Esophagus mucosa (tissue), 1 donor: Measurements from ENCODE around the gene PIK3CG. TPM values are rescaled to one million over a fixed set of nuclear protein-coding genes. Genes with fewer than 3 reads are reported as not detected.
"Not testable (repeated sequence)": the region's sequence is repeated elsewhere in the genome, so short reads cannot be mapped to it uniquely, and the experiment has no call there.

Source experiments
- ATAC-seq: fragments of 200-7000 bp; cut with Tn5 transposase; one replicate; pipeline ENCODE4 v1.9.1; 2020
- total RNA-seq: library from RNA; stranded (reverse); gene quantifications from one replicate; pipeline ENCODE4 v1.2.4, GENCODE V29; 2023
- donor health status: DM: yes; HTN: yes; CAD: no.

The PIK3CG gene
- total RNA-seq, 1 donor from 2014 or later: 0.56 TPM

DNA sequence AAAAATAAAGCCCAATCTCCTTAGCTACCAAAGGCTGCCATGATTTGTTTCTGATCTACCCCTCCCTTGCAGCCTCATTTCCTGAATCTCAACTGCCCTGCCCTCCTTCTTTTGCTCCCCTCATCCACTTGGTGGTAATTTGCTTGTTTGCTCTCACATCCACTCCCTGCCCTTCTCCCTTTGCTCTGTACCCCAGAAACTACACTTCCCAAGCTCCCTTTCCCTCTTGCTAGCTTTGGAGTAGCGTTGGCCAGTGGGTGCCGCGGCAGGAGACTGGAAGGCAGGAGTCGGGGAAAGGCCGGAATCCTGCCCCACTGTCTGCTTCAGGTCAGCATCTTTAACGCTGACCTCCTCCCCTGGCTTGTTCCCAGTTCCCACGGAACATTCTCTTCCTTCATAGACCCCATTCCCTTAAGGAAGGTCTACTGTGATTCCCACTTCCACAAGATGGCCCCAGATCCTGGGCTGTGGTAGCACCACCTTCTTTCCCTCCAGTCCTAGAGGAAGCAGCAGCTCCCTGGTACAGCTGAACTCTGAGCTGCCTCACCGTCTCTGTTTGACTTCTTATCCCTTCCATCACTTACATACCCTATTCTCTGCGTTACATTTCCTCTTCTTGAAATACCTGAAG is 79.1 kb downstream of the PIK3CG start:
- no peak for ATAC-seq

DNA sequence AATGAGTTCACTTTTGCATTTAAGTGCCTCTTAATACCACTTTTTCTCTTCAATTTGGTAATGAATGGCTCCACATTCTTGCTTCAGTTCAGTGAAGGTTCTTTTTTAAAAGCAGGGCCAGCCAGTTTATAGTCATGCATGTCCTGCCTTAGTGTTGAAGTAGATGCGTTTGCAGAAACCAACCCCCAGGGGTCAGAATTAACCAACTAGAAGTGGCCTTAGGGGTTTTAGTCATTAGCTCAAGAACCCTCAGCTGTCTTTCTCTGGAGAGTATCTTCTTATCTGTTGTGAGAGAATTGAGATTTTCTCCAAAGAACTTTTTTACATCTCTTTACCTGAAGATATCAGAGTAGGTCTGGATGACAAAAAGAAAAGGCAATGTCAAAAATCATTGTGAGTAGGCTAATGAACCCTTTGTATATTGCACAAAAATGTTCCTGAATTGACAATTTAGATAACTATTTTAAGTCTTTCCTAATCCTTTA is 82.2 kb downstream of the PIK3CG start:
- ATAC-seq: no peak

DNA sequence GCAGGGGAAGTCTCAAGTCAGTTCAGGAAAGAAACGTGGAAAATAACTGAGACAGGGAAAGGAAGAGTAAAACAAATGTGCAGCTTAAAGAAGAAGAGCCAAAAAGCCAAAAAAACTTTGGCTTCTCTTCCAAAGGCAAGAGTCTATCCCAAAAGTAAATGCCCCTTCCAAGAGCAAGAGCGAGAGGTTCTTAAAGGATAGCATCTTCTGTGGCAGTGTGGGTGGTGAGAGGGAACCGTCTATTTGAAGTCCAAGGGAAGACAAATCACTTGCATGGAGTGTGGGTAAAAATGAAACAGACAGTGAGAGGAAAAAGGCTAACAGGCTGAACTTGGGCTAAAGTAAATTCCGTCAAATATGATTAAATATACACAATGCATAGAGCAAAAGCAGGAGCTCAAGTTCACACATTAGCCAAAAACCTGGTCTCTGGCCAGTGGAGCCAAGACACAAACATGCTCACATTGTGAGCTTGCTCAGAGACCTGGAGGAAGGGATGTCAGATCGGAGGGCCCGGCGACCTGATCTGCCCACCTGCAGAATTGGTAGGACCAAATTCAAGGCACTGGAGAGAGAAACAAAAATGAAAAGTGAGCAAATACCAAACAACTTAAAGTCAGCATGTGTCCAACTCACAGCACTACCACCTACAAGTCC is 87.0 kb downstream of the PIK3CG start:
- no peak for ATAC-seq

GRCh38 chr7:106952658-106953231 is 87.7 kb downstream of the PIK3CG start:
- no peak for ATAC-seq

GRCh38 chr7:106954840-106955239 is 89.8 kb downstream of the PIK3CG start:
- ATAC-seq: no peak

DNA sequence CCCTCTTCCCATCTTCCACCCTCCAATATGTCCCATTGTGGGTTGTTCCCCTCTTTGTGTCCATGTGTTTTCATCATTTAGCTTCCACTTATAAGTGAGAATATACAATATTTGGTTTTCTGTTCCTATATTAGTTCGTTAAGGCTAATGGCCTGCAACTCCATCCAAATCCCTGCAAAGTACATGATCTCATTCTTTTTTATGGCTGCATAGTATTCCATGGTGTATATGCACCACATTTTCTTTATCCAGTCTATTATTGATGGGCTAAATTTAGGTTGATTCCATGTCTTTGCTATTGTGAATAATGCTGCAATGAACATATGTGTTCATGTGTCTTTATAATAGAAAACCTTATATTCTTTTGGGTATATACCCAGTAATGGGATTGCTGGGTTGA is 90.8 kb downstream of the PIK3CG start:
- ATAC-seq: not testable (repeated sequence)

Other genes starting within 250 kb of the PIK3CG start
- gene CCDC71L, start 204.1 kb upstream of the PIK3CG start, total RNA-seq: 7.1 TPM
- gene PRKAR2B, start 179.4 kb downstream of the PIK3CG start, total RNA-seq: 1.2 TPM